Nephron (organoid): ENCODE measurements around the gene MARCHF2.

ENCODE experiments used
- H3K27ac Mint-ChIP-seq, 3 experiments: 2 replicates each; pipeline ENCODE4 v1.8.0; 2020; ENCODE audit warnings: mixed read lengths in 3 of 3, mild to moderate bottlenecking in 2 of 3, moderate library complexity in 1 of 3
- H3K27me3 Mint-ChIP-seq: 2 replicates; pipeline ENCODE4 v1.8.0; 2021; ENCODE audit warnings: low read depth, mild to moderate bottlenecking, moderate library complexity, mixed read lengths
- H3K36me3 Mint-ChIP-seq: 2 replicates; pipeline ENCODE4 v1.8.0; 2020; ENCODE audit warnings: low read depth, mixed read lengths
- H3K4me1 Mint-ChIP-seq: 2 replicates; pipeline ENCODE4 v1.8.0; 2020; ENCODE audit warnings: mixed read lengths
- H3K4me3 Mint-ChIP-seq, 3 experiments: 2 replicates each; pipeline ENCODE4 v1.8.0; 2020; ENCODE audit warnings: mild to moderate bottlenecking in 3 of 3, mixed read lengths in 3 of 3, moderate library complexity in 2 of 3
- H3K9me3 Mint-ChIP-seq: 2 replicates; pipeline ENCODE4 v1.8.0; 2020; ENCODE audit warnings: mixed read lengths
- CTCF ChIP-seq, 3 experiments: fragments of 200-600 bp; sonication (generic); IDR thresholded peaks; one replicate each; pipeline ENCODE4 v1.5.0; 2021; ENCODE audit warnings: antibody characterized with exemption in 3 of 3; ENCODE audit not compliant: unreplicated experiment in 3 of 3

Gene MARCHF2

GRCh38 chr19:8390617-8390981 lies 22.5 kb upstream of the MARCHF2 start:
- Mint-ChIP-seq H3K4me1 (peaks cover 25% of the 10 kb centered on the region), H3K27ac (peak overlapping the region; percentile 71 to 98 (median 87))
- no peak for TF ChIP-seq CTCF (IDR thresholded peaks at IDR 0.05; ENCODE audit: unreplicated experiment in 3 of 3)

DNA sequence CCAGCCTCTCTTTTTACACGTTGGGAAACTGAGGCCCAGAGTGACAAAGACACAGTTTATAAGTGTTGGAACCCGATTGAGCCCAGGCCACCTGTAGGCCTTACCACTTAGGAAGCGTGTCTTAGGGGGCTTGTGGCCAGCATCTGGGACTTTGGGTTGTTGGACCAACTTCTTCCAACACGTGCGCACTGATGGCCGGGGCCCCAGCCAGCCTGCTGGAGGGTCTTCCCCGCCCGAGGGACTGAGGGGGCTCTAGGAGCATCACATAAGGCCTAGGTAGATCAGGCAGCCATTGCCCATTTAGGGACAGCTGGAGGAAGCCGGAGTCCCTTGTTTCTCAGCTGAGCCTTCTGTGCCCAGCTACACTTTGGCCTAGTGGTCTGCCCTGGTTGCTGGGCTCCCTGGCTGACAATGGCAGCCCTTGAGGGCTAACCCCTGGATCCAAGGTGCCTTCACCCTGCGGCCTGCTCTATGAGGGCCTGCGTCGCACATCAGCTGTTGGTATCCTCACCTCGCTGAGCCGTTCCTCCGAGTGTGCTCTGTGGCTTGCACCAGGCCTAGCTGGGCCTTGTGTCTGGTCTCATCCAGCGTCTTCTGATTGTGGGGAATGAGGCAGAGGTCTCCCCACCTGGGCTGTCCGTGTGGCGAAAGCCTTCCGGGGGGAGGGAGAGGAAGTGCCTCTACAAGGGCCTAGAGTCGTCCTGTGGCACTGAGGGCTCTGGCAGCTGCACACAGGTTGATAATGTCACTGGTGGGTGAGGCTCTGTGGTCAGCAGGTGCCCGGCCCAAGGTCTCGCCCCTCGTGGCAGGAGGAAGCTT lies 21.7 kb upstream of the MARCHF2 start:
- Mint-ChIP-seq H3K9me3 (no peaks in the 10 kb centered on the region), H3K4me1 (peaks cover 25% of the 10 kb centered on the region), H3K4me3 (peak overlapping the region; percentile 85 to 92 (median 92)), H3K36me3 (peaks cover 10% of the 10 kb centered on the region), H3K27me3 (no peaks in the 10 kb centered on the region), H3K27ac (peak overlapping the region; percentile 79 to 98 (median 87))
- TF ChIP-seq CTCF (IDR thresholded peaks at IDR 0.05; ENCODE audit: unreplicated experiment in 3 of 3), result no peak

More at GRCh38 chr19:8390617-8390981, 22.5 kb upstream of the MARCHF2 start:
- peak overlapping the region; percentile 85 to 92 (median 92) for H3K4me3 Mint-ChIP-seq
- H3K27me3 Mint-ChIP-seq, result no peaks in the 10 kb centered on the region
- H3K9me3 Mint-ChIP-seq, result no peaks in the 10 kb centered on the region
- peaks cover 10% of the 10 kb centered on the region for H3K36me3 Mint-ChIP-seq

DNA sequence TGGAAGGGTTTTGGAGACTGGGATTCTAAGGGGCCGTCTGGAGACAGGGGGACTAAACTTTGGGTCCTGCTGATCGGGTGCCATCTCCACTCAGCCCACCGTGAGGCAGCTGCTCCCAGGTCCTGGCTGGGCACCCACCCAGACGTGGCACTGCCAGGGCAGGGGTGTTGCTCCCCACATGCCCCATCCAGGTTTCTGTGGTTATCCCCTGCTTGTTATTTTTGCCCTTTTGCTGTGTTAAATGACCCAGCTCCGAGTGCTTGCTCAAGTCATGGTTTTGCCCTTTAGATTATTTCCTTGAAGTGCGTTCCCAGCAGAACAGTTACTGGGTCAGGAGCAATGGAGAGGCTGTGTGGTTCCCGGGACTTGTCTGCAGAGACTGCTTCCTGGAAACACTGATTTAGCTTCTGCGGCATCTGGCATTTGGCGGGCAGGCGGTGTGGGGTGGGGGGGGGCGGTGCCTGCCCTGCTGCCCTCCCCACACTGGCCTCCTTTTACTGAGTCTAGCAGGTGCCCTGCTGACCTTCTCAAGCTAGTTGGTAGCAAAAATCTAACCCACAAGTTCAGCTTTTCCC lies 21.0 kb upstream of the MARCHF2 start:
- Mint-ChIP-seq H3K4me1 (peaks cover 30% of the 10 kb centered on the region), H3K9me3 (no peaks in the 10 kb centered on the region), H3K27me3 (no peaks in the 10 kb centered on the region), H3K36me3 (peaks cover 5% of the 10 kb centered on the region), H3K27ac (peak overlapping the region; percentile 79 to 87 (median 86)), H3K4me3 (peak overlapping the region; percentile 60 to 92 (median 75))
- TF ChIP-seq CTCF (IDR thresholded peaks at IDR 0.05; ENCODE audit: unreplicated experiment in 3 of 3), result no peak

DNA sequence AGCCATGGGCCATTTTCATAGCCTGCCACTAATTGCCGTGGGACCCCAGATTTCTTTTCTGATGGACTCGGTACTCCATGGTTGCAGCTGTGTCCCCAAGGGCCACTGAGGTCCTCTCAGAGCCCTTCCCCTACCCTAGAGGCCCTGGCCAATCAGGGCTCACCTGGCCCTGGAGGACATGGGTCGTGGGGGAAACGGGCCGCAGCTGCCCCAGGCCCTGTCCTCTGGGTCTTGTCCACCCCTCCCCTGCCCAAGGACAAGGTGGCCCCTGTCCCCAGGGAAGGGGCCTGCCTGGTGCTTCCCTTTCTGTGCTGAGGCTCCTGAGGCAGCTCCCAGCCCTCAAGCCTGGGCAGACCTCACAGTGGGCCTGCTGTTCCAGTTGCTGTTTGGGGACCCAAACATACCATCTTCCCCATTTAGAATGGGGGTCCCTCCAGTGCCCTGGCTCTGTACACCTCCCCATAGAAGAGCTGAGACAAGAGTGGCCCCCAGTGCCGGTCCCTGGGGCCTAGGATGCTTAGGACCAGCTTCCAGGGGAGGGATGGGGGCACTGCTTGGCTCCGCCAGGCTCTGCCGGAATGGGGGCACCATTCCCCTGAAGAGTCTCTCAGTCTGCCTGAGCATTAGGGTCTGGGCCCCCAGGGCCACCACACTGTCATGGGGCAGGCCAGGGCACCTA lies 19.8 kb upstream of the MARCHF2 start:
- Mint-ChIP-seq H3K4me3 (peak overlapping the region; percentile 48 to 76 (median 66)), H3K36me3 (peaks cover 5% of the 10 kb centered on the region), H3K27me3 (no peaks in the 10 kb centered on the region), H3K9me3 (no peaks in the 10 kb centered on the region), H3K27ac (peak overlapping the region; percentile 62 to 79 (median 63)), H3K4me1 (peaks cover 36% of the 10 kb centered on the region)
- no peak for TF ChIP-seq CTCF (IDR thresholded peaks at IDR 0.05; ENCODE audit: unreplicated experiment in 3 of 3)

- Mint-ChIP-seq H3K36me3 (peaks cover 5% of the 10 kb centered on the region), H3K9me3 (no peaks in the 10 kb centered on the region), H3K4me3 (peak overlapping the region; percentile 21 to 46 (median 29)), H3K27me3 (no peaks in the 10 kb centered on the region), H3K4me1 (peaks cover 36% of the 10 kb centered on the region), H3K27ac (peak overlapping the region; percentile 44 to 65 (median 45))
- TF ChIP-seq CTCF (IDR thresholded peaks at IDR 0.05; ENCODE audit: unreplicated experiment in 3 of 3), result no peak
Observed at GRCh38 chr19:8393871-8394250, 19.2 kb upstream of the MARCHF2 start.
